8988T (cell line): ENCODE data around the gene ERI3.

Experiments
- DNase-seq: peaks from one replicate; pipeline ENCODE4 v3.0.0; 2011

The ERI3 gene, protein sequence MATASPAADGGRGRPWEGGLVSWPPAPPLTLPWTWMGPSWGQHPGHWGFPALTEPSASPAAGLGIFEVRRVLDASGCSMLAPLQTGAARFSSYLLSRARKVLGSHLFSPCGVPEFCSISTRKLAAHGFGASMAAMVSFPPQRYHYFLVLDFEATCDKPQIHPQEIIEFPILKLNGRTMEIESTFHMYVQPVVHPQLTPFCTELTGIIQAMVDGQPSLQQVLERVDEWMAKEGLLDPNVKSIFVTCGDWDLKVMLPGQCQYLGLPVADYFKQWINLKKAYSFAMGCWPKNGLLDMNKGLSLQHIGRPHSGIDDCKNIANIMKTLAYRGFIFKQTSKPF

DNA sequence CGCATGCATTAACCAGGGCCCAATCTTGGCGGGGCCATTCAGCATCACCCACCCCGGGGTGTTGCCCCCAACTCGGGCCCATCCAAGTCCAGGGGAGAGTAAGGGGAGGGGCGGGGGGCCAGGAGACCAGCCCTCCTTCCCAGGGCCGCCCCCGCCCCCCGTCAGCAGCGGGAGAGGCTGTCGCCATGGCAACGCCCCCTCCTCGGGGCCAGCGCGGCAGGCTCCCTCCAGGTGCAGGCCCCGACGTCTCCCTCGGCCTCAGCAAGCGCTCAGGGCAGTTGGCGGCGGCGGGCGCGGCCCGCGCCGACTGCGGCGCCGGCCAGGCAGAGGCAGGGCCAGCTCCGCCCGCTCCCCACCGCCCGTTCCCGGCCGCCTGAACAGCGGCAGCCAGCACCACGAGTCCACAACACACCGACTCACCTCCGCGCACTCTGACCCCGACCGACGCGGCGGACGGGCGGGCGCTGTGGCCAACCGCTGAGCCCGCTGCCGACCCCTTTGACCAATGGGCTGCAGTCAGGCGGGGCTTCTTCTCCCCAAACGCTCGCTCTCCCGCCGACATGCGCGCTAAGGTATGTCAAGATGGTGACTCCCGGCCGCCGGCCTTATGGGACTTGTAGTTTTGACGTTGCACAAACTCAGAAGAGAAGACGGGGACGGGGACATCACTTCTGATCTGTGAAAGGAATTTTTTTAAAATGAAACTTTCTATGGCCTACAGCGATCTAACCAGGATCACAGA, at the start of gene ERI3:
TSS of gene ERI3 (minus strand) at position 418 of the 742 bp plus-strand sequence. CDS start at position 187, 231 bp downstream.
- DNase-seq, result peak; percentile 89

DNA sequence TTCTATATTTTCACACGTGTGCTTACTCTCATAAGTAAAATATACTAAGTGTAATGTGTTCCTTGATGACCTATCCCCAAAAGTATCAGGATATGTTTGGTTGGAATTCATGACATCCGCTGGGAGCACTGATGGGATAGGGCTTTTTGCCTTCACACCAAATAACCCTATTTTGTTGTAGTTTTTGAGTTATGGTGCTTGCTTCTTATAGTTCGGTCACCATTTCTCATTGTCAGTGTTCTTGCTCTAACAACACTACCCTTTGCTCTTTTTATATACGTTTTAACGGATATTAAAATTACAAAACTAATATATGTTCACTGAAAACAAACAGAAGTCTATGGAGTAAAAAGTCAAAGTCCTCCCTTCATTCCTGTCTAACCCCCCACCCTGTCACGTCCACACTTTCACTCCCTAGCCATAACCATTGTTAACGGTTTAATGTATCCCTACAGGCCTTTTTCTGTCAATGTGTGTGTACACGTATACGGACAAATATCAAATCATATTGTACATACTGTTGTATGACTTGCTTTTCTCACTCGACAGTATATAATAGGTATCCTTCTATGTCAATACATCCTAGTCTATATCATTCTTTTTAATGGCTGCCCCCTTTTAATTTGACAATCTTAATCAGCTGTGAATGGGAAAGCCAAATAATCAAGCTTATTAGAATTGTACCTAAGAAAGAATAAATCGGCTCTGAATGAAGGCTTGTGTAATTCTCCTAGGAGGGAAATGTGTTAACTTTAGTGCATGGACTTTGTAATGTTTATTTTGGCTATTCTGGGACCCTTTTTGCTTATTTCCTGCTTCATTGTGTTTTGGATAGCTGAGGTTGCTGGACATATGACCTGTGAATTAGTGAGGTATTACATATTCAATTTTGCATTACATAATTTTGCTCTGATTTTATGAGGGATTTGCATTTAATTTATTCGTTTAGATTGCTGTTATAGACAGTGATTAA, 46.5 kb upstream of the ERI3 start:
- no peak for DNase-seq

DNA sequence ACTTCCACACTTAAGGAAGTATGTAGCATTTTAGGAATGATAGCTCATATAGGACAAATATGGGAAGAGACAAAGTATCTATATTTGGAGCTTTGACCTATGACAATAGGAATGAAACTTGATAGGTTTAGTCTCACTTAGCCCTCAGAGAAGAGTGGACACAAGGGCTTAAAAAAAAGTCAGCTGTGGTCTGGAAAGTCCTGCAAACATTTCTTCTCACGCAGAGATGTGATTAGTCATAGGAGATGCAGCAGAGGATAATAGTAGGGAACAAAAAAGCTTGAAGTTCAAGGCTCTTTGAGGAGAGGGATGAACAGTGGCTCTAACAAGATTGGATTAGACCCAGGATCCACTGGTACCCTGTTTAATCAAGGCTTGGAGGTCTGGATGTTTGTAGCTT, 35.2 kb upstream of the ERI3 start:
- DNase-seq, result no peak

DNA sequence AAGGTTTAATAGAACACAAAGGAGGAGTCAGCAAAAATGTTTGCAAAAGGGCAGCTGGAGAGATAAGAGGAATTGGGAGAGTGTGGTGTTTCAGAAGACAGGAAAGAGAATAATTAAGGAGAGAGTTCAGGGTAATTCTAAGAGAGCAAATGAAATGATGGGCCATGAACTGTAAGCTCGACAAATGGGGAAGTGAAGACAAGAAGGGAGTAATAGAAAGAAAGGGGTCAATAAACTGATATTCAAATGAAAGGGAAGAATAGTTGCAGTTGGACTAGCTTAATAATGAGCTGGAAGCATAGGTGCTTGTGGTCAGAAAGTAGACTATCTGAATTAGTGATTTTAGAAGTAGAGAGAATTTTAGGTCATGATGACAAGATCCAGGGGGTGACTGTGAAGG, 34.4 kb upstream of the ERI3 start:
- DNase-seq, result no peak

DNA sequence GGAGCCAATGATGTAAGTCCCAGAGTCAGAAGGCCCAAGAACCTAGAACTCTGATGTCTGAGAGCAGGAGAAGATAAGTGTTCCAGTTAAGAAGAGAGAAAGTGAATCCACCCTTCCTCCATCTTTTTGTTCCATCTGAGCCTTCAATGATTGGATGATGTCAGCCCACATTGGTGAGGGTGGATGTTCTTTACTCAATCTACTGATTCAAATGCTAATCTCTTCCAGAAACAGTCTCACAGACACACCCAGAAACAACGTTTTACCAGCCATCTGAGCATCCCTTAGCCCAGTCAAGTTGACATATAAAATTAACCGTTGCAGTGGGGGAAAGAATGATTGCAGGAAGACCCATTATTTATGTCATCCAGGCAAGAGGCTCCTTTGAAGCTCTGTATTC, 33.5 kb upstream of the ERI3 start:
- DNase-seq, result no peak

DNA sequence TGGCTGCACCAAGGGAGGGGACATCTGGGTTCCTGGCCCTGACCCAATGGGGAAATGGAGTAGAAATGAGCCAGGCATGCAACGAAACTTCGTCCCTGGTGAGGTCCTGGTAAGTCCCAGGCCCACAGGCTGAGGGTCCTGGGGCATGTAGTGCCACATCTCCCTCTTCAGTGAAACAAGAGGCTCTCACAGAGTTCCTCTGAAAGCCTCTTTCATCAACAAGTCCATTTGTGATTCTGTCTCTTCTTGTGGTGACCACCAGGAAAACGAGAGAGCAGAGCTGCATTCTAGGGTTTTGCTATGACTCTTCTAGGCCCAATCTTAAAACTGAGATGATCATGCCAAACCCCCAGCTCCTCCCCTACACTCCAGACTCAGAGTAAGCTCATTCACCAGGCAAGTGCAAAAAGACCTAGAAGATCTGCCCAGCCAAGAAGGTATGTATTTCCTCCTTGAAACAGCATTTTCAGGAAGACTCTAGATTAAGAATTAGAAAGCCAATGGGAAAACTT, 25.7 kb upstream of the ERI3 start:
- no peak for DNase-seq

DNA sequence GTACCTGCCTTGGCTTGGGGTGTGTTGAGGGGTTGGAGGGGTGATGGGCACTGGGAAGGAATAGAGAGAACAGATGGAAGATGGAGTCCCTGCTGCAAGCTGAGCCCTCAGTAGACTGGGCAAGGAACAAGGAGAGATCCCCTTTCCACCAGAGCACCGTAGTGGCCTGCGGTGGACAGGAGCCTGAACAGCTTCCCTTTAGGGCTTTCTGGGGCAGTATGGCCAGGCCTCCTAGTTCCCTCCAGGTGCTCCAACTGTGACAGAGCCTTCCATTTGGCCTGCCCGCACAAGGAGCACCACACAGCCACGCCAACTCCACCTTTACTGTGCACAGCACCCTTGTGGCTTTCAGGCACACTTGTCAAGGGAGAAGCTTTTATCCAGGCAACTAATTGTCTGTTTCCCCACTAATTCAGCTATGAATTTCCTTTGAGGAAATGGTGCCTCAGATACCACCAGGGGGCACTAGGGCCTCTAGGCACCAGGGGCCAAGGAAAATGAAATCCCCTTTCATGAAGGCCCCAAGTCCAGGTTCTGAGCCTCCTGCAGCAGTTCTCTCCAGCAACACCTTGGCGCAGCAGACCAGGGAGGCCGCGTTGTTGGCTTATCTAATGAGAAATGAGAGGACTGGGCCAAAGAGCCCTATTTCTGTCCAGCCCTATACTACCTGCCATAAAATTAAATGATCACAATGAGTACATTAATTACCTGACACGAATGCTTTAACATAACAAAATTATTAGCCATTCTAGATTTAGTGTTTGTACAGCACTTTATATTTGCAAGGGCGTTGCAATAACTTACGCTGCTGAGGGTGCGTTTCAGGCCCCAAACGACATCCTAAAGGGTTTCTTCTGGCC, 23.1 kb upstream of the ERI3 start:
- peak; percentile 30 for DNase-seq

DNA sequence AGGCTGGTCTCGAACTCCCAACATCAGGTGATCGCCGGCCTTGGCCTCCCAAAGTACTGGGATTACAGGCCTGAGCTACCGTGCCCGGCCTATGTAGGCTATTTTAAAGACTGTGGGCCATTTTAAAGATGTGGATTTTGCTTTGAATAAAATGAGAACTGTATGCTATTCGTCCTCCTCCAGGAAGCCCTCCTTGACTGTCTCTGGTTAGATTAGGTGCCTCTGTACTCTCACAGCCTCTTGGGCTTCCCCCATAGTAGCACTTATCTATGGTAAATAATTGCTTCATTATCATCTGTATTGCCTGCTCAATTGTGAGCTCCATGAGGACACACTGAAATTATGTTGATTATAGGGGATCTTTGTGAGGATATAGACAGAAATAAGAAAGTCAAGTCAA, 20.5 kb upstream of the ERI3 start:
- DNase-seq, result no peak

DNA sequence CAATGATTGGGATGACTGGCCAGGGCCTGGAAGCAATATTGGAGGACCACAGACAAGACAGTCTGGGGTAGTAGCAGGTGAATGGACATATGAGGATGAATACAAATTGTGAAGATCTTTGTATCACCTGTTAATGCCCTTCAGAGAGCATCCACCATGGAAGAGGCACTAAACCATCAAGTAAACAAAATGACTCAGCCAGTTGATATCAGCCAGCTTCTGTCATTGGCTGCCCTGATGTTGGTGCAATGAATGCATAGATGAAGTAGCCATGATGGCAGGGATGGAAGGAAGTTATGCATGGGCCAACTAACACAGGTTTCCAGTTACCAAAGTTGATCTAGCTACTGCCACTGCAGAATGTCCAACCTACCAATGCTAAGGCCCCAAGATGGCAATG, 16.1 kb upstream of the ERI3 start:
- DNase-seq, result no peak

DNA sequence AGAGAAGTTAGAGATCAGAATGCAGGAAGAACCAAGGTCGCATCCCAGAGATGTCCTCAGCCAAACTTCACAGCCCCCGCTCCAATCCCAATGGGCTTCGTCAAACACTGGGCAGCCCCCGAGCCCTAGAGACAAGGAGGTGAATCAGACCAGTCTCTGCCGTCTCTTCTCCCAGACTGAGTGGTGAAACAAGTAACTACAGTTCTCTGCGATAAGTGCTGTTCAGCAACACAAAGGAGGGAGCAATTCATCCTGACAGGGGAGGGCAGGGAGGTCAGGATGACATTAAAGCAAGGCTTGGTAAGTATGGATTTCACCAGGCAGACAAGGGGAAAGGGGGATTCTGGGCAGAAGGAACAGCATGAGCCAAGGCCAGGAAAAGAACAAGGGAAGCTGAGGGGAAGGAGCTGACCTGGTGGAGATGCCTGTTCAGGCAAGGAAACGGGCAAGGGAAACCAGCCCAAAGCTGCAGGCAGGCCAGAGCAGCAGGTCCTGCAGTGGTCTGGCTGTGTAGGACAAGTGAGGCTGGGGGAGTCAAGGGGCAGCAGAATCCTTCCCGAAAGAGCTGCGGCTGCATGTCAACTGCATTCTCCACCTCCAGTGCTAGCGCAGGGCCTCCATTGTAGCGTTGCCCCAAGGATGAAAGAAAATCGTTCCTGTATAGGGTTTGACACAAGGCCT, 13.6 kb upstream of the ERI3 start:
- no peak for DNase-seq

DNA sequence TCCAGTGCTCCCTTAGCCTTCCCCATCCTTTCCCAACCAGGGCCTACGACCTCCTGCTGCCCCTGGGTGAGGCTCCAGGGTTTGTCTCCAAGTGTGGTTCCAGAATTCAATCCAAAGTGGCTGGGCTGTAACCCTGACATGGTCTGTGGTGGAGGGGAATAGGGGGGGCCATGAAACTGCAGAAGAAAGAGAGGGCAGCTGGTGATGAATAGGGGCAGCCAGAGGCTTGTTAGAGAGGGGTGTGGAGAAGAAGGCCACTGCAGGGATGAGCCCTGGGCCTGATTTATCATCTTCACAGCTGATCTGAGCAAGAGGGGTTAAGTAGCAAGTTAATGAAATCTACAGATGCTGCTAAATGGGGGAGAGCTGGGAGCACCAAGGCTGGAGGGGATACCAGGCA, 12.9 kb upstream of the ERI3 start:
- no peak for DNase-seq

DNA sequence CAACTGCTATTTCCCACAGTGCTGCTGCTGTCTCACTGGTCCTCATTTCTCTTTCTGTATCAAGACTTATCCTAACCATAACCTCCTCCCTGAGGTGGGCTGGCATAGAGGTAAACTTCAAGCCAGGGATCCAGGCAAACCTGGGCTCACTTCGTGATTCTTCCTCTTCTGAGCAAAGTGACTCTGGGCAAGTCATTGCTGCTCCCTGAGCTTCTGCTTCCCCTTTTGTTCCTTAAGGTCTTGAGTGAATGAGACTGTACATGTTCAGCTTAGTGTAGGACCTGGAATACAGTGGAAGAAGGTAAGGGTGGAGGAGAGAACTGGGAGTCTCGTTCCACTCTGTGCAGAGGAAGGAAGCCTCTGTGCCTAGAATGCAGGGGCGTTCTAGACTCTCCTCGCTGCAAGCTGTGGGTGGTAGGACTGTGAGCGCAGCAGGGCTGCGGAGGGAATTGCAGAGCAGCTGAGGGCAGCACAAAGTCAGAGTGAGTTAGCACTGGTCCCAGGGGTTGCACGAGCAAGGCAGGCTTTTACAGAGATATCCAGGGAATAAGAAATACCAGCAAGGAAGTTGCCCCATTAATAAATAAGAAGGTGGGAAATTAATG, 11.4 kb upstream of the ERI3 start:
- DNase-seq, result no peak

DNA sequence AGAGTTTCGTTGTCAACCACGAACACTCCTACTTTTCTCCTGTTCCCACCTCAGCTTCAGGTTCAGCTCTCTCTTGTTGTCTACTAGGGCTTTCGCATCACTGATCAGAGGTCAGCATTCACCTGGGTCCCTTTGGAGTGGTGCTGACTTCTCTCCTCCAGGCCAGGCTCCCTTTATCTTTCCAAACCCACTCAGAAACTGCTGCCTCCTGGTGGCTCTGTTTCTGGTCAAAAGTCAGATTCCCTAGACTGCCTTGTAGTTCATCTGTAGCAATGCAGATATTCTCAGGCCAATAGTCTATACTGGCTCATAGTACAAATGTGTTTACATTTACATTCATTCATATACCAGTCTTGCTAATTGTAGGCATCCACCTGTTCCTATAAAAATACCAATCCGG, 6.4 kb upstream of the ERI3 start:
- DNase-seq, result no peak

DNA sequence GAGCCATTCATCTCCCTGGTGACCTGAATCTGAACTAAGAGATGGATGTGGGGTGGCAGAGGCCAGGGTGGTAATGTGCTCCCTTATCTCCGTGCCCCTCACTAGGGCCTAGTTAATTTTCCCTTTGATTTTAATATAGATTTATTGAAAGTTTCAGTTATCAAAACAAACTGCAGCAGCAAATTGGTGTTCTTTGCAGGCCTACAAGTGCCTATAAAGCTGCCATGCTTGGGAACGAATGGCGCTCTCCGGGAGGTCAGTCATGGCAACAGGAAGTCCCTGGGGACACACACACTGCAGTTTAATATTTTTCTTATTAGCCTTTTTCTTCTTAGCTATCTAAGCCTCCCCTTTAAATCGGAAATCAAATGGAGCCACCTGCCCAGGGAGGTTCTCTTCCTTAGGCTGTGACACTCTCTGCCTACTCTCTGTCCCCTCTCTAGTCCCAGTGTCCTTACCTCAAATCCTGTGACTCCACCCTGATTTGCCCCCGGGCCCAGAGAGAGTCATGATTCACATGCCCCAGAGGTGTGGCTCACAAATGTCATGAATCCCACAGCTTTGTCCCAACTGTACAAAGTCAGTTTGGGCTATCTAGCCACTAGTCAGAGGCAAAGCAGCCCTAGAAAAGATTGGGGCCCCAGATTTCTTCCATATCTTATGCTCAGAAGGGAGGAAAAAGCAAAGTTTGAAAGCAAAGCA, 4.3 kb upstream of the ERI3 start:
- DNase-seq, result no peak

DNA sequence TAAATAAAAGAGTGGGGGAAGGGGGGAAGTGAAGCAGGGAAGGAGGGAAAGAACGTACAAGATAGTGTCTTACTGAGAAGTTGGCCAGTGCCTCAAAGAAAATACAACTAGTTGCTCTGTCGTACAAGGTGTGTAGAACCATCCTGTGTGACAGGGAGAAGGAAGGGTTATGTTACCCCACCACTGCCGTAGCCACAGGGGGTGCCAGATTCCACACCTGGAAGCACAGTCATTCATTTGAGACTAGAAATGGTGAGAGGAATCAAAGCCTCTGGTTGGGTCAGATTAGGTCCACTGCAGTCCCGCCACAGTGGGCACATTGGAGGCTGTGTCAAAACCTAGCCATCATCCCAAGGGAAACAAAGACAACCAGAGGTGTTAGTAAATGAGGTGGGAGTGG, 2.7 kb upstream of the ERI3 start:
- no peak for DNase-seq

DNA sequence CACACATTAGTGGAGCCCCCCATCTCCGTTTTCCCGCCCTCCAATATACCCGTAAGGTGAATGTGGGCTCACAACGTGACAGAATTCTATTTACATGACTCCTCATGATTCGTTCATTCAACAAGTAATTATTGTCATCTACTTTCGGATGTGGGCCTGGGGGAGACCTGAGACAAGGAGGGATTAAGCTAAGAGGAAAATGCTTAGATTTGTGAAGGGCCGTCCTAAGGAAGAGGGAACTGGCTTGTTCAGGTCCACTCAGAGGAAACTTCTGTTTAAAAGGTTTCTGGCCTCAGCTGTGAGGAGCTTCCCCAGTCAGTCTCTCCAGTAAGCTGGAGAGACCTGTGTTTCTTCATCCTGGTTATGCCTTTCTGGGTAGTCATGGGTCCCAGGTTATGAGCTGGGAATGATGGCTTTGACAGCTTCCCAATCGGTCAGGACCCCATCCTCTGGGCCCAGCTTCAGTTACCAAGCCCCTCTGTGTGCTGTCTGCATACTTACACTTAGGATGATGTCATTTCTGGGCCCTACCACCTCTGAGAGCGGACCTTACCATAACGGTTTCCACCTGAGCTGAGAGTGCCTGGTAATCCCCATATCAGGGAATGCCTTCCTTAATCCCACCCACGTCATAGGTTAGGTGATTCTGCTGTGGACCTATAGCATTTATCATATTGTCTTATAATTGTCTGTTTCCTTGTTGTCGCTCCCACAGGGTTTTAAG, 687 bp upstream of the ERI3 start:
- DNase-seq, result no peak

DNA sequence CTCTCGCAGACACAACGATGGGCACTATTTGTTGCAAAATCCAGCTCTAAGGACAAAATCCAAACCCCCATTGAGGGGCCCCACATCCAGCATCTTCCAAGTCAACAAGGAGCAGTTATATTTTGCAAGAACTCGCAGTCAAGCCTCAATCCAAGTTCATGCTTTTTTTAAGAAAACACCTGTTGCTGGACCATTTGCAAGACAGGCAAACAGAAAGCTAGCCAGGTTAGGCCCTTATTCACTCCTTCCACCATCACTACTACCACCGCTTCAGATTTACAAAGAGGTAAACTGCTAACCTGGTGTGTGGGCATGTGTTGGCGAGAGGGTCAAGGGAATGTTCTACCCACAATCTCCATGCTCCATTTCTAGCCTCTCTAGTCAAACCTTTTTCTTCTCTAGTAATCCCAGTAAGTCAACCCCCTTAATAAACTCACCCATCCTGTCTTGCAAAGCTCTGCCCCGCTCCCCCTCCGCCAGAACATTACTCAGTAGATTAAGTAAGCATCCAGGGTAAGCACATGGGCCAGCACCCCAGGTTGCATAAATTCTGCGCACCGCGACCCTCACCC, 703 bp downstream of the ERI3 start:
- no peak for DNase-seq

DNA sequence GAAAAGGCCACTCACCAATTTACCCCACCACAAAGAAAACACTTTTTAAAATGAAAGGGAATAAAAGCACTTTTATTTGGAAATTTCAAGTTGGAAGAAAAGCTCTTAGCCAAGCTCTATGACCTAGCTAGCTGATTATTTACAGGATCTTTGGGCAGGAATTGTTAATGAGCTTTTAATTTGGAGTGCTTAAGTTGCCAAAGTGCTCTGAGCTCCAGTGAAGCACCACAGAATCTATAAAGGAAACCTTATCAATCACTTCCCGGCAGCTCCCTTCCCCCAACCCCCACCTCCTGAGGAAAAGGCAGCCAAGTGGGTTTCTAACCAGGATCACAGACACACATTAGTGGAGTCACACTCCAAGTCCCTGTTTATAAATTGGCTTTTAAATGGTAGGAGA, 1.5 kb downstream of the ERI3 start:
- no peak for DNase-seq

DNA sequence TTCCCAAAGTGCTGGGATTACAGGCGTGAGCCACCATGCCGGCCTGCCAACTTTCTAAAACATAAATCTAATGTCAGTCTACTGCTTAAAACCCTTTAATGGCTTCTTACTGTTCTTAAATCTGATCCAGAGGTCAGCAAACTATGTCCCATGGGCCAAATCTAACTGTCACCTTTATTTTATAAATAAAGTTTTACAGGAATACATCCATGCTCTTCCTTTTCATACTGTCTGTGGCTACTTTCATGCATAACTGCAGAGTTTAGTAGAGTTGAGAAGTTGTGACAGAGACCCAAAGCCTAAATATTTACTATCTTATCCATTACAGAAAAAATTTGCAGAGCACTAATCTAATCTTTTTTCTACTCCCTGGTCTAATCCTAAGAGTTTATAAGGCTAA, 3.8 kb downstream of the ERI3 start:
- DNase-seq, result no peak
